GM18502 (cell line): ENCODE measurements around the gene HLA-G.
"Not testable (repeated sequence)": the region's sequence is repeated elsewhere in the genome, so short reads cannot be mapped to it uniquely, and the experiment has no call there.

Experiments used
- ATAC-seq: cut with Tn5 transposase; IDR thresholded peaks from one replicate; pipeline ENCODE4 v1.9.1; 2021; ENCODE audit warnings: mild to moderate bottlenecking; ENCODE audit not compliant: unreplicated experiment, poor library complexity

The HLA-G gene

DNA sequence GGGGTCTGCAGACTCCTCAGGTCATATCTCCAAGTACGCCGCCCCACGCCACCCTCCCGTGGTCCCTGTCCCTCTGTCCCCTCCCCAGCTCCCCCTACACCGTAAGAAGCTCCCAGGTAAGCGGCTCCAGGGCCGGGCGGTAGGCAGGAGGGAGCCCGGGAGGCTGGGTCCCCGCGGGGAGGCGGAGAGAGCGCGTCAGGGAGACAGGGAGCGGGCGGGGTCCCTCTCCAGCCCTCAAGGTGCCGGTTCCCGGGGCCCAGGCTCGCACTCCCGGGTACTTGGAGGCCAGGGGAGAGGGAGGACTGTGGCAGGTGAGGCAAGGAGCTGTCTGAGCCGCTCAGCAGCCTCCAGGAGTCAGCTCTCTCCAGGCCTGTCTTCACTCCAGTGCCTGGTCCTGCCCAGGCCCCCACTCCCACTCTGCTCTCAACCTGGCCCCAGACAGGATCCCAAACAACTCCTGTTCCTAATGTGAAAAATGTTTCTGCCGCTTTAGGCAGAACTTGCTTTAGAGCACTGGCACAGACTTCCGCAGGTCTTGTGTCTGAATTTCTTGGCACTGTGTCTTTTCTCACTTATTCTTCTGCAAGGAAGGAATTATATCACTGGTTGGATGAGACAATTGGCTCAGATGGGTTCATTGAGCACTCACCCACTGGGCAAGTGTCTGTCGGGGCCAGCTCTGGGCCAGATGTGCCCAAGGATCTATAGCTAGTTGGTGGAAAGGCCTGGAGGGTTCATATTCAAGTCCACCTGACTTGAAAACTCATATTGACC lies 36.6 kb downstream of the HLA-G start:
- no peak for ATAC-seq

DNA sequence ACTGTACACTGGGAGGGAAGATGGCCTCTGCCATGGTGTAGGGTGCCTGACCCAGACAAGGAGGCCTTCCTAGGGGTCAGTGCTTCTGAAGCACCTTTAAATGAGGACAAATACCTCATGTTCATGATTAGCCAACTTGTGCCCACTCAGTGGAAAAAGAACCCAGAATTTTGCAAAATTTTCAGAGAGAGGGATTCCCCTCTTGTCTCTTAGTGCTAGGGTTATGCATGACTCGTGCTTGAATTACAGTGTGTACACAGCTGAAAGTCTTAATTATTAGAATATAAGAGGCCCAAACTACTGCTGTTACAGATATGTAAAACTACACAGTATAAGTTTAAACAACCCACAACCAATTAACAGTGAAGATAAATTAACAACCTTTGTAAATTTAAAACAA lies 38.0 kb downstream of the HLA-G start:
- no peak for ATAC-seq

DNA sequence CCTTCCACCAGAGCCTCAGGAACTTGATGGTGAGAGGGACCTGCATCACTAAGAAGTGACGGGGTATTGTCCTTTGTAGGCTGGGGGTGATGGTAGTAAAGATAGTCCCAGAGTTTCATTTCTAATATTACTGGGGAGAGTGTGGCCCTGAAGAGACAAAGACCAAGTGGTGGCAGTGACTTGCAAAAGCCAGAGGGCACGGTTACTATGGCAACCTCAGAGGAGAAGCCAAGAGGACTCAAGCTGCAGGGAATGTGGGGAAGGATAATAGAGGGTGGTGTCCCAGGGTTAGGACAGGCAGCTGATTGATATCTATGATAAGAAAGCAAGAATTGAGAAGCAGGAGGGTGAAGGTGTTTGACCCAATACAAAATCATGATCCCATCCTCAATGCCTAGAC lies 42.5 kb downstream of the HLA-G start:
- no peak for ATAC-seq

DNA sequence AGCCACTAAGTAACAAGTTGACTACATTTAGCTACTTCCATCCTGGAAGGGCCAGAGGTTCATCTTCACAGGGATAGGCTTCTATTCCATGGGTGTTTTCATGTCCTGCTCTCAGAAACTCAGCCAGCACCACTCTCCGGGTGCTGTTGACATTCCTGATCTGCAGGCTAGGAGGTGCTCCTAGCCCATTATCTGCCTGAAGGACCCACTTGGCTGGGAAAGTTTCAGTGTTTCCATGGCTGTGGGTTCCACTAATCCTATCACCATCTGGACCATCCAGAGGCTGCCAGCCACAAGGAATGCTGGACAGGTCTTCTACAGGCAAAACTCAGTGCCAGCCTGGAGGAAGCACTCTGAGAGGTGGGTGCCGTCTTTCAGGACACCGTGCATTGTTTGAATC lies 45.2 kb downstream of the HLA-G start:
- ATAC-seq: no peak

DNA sequence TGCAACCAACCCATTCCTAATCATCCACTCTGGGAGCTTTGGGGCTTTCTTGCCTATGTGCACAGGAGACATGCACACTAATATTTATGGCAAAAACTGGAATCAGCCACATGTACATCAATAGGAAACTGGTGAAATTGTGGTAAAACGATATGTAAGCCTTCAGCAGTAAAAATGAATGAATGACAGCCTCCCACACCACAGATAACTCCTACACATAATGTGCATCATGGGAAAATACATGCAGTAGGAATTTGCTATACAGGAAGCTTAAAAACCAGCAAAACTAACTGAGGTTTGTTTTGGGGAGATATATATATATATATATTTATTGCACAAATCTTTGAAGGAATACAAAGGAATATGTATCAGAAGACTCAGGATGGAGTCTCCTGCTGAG lies 47.6 kb downstream of the HLA-G start:
- ATAC-seq: no peak

DNA sequence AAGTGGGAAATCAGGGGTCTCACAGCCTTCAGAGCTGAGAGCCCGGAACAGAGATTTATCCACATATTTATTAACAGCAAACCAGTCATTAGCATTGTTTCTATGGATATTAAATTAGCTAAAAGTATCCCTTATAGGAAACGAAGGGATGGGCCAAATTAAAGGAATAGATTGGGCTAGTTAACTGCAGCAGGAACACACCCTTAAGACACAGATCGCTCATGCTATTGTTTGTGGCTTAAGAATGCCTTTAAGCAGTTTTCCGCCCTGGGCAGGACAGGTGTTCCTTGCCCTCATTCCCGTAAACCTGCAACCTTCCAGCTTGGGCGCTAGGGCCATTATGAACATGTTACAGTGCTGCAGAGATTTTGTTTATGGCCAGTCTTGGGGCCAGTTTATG lies 48.1 kb downstream of the HLA-G start:
- ATAC-seq: not testable (repeated sequence)
